GM23248 (cell line): ENCODE measurements around the gene SH2D4B.

Source experiments
- EZH2 ChIP-seq: fragments of 200-600 bp; sonication (generic); IDR thresholded peaks from 2 replicates; pipeline ENCODE4 v1.6.1; 2018; ENCODE audit warnings: antibody characterized with exemption, mild to moderate bottlenecking; ENCODE audit not compliant: insufficient read depth, poor library complexity, severe bottlenecking
- EZH2phosphoT487 ChIP-seq: fragments of 200-600 bp; sonication (generic); IDR thresholded peaks from 2 replicates; pipeline ENCODE4 v1.6.1; 2018; ENCODE audit warnings: antibody characterized with exemption, moderate library complexity, mild to moderate bottlenecking, low read depth; ENCODE audit not compliant: insufficient read depth

GRCh38 chr10:80553436-80553835, 15.7 kb downstream of the SH2D4B start:
- TF ChIP-seq EZH2phosphoT487 (no peak), EZH2 (no peak)
